ENCODE measurements around the gene C1GALT1C1L. TPM values are rescaled to one million over a fixed set of nuclear protein-coding genes. Genes with fewer than 3 reads are reported as not detected.
A peak's percentile ranks its signal among the peaks of the same experiment; 100 is the strongest.

The C1GALT1C1L gene
- total and polyA plus RNA-seq, 2 of the 13 experiments (the other 11 are each of a cell fraction or from before 2014, with no cell fraction given): 1.3 to 2.4 TPM

DNA sequence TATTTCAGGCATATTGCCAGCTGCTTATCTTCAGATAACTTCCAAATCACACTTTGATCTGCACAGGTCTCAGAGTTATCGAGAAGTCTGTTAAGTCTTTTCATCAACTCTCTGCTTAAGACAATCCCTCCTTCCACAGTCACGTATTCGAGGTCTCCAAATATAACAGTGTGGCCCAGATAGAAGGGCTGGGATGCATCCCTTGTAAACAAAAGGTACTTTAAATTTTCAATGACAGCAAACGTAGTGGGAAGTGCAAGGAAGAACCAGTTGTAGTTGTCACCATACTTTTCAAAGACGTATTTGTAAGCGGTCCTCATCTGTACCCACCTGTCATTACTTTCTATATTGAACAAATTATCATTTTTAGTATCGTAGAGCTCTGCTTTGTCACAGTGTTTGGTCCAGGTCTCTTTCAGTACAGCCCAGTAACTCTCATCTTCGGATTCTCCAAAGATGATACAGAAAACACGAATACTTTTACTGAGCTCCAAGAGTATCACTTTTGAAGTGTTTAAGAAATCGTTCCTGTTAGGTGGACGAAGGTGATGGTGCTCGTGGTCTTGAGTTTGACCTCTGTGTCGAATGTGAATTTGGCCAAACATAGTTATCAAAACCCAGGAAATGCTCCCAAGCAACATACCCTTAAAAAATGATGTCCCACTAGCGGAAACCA lies 445 bp downstream of the C1GALT1C1L start:
- H4K20me1 ChIP-seq (ENCODE audit: insufficient read depth, low read length): no peaks in the 10 kb centered on the region
- H3K4me1 ChIP-seq (ENCODE audit: insufficient read depth, low read length): peaks cover 17% of the 10 kb centered on the region
- no peaks in the 10 kb centered on the region for H3K27me3 ChIP-seq (ENCODE audit: control insufficient read depth in 1 of 2, insufficient read depth in 2 of 2, low read length in 2 of 2)
- H3K9me3 ChIP-seq (ENCODE audit: low read length): no peaks in the 10 kb centered on the region
- no peak overlapping the region for H3K27ac ChIP-seq (ENCODE audit: extremely low read length, insufficient read depth, low read length)
- peak overlapping the region; percentile 89 for H3K4me2 ChIP-seq (ENCODE audit: low read depth, low read length)
- ChIA-PET POLR2A (interaction anchor here (1.0 to 1.3 kb wide), 3 partner anchors 8 to 80 kb away, joined by 4 to 8 read pairs (median 4); partner anchors contain the start of genes PLEKHH2 and THADA), CTCF (ENCODE audit: low intra/inter-chr PET ratio, low total read pairs) (no interaction called here)
- H3K4me3 ChIP-seq (replicated peaks in 1 of 3; ENCODE audit: insufficient read depth in 1 of 3, low read depth in 2 of 3, low read length in 3 of 3): peak overlapping the region; percentile 58 to 75 (median 68)
- peak overlapping the region; percentile 56; the same call in 1 of the 2 replicates for H3K9ac ChIP-seq (ENCODE audit: insufficient read depth, low read depth, low read length)
- no peak for FAIRE-seq
- TSS peak; percentile 94 for BruUV-seq (replicated peaks)
- H3K36me3 ChIP-seq (replicated peaks in 1 of 2; ENCODE audit: control insufficient read depth in 1 of 2, insufficient read depth in 2 of 2, low read length in 2 of 2): no peaks in the 10 kb centered on the region
- ATAC-seq: peak; percentile 20; the same call in 1 of the 3 replicates
- 69% methylated on average over 14 of the region's 14 CpGs for WGBS (ENCODE audit: low lambda C conversion rate)
- in situ Hi-C loops (cut with HindIII; ENCODE audit: extremely low pct_ligation_motif_present, low pct_unique_long_range_greater_than_20kb): no loop called here
- H2AFZ ChIP-seq (ENCODE audit: low read length): peak overlapping the region; percentile 99
- no peaks in the 10 kb centered on the region for H3K79me2 ChIP-seq (ENCODE audit: insufficient read depth, low read length)
- intact Hi-C loops (cut with micrococcal nuclease; ENCODE audit: unreplicated experiment): loop anchor here (2.0 kb wide), 1 partner anchor 41 kb away; no protein-coding TSS in a partner anchor
- DNase-seq (ENCODE audit: low spot score): no peak
- TF ChIP-seq ZNF3 (CRISPR knock-in tag; IDR thresholded peaks at IDR 0.05) (no peak), WIZ (CRISPR knock-in tag; IDR thresholded peaks at IDR 0.05) (no peak), ZNF292 (CRISPR knock-in tag; IDR thresholded peaks at IDR 0.05; ENCODE audit: borderline replicate concordance, low read depth) (0 out of 2 replicates have a peak, but pooled peaks have one; percentile 15), IRF2 (CRISPR knock-in tag; IDR thresholded peaks at IDR 0.05) (0 out of 2 replicates have a peak, but pooled peaks have one; percentile 0), ZNF230 (CRISPR knock-in tag; IDR thresholded peaks at IDR 0.05) (peak; percentile 82; the same call in 1 of the 2 replicates), ZNF101 (CRISPR knock-in tag; IDR thresholded peaks at IDR 0.05; ENCODE audit: borderline replicate concordance, low read depth) (0 out of 2 replicates have a peak, but pooled peaks have one; percentile 66), PRPF4 (IDR thresholded peaks at IDR 0.05; ENCODE audit: low read depth, low read length, poor library complexity, severe bottlenecking) (peak; percentile 56), ZNF652 (CRISPR knock-in tag; IDR thresholded peaks at IDR 0.05; ENCODE audit: borderline replicate concordance, low read depth) (no peak), TAF15 (IDR thresholded peaks at IDR 0.05; ENCODE audit: low read depth, low read length, poor library complexity, severe bottlenecking) (no peak), ZNF761 (CRISPR knock-in tag; conservative IDR thresholded peaks at IDR 0.05) (0 out of 2 replicates have a peak, but pooled peaks have one; percentile 35), RFXANK (CRISPR knock-in tag; IDR thresholded peaks at IDR 0.05) (0 out of 2 replicates have a peak, but pooled peaks have one; percentile 21), PHF21A (CRISPR knock-in tag; IDR thresholded peaks at IDR 0.05) (peak; percentile 22; the same call in 1 of the 2 replicates)
- TF ChIP-seq, protein P1, sequence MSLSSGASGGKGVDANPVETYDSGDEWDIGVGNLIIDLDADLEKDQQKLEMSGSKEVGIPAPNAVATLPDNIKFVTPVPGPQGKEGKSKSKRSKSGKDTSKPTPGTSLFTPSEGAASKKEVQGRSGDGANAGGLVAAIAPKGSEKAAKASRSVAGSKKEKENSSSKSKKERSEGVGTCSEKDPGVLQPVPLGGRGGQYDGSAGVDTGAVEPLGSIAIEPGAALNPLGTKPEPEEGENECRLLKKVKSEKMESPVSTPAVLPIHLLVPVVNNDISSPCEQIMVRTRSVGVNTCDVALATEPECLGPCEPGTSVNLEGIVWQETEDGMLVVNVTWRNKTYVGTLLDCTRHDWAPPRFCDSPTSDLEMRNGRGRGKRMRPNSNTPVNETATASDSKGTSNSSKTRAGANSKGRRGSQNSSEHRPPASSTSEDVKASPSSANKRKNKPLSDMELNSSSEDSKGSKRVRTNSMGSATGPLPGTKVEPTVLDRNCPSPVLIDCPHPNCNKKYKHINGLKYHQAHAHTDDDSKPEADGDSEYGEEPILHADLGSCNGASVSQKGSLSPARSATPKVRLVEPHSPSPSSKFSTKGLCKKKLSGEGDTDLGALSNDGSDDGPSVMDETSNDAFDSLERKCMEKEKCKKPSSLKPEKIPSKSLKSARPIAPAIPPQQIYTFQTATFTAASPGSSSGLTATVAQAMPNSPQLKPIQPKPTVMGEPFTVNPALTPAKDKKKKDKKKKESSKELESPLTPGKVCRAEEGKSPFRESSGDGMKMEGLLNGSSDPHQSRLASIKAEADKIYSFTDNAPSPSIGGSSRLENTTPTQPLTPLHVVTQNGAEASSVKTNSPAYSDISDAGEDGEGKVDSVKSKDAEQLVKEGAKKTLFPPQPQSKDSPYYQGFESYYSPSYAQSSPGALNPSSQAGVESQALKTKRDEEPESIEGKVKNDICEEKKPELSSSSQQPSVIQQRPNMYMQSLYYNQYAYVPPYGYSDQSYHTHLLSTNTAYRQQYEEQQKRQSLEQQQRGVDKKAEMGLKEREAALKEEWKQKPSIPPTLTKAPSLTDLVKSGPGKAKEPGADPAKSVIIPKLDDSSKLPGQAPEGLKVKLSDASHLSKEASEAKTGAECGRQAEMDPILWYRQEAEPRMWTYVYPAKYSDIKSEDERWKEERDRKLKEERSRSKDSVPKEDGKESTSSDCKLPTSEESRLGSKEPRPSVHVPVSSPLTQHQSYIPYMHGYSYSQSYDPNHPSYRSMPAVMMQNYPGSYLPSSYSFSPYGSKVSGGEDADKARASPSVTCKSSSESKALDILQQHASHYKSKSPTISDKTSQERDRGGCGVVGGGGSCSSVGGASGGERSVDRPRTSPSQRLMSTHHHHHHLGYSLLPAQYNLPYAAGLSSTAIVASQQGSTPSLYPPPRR (CRISPR knock-in tag; IDR thresholded peaks at IDR 0.05; ENCODE audit: borderline replicate concordance): 0 out of 2 replicates have a peak, but pooled peaks have one; percentile 35
- TF ChIP-seq, protein P2, sequence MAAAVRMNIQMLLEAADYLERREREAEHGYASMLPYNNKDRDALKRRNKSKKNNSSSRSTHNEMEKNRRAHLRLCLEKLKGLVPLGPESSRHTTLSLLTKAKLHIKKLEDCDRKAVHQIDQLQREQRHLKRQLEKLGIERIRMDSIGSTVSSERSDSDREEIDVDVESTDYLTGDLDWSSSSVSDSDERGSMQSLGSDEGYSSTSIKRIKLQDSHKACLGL (CRISPR knock-in tag; IDR thresholded peaks at IDR 0.05): peak; percentile 42; the same call in 1 of the 2 replicates
- TF ChIP-seq, protein P3, sequence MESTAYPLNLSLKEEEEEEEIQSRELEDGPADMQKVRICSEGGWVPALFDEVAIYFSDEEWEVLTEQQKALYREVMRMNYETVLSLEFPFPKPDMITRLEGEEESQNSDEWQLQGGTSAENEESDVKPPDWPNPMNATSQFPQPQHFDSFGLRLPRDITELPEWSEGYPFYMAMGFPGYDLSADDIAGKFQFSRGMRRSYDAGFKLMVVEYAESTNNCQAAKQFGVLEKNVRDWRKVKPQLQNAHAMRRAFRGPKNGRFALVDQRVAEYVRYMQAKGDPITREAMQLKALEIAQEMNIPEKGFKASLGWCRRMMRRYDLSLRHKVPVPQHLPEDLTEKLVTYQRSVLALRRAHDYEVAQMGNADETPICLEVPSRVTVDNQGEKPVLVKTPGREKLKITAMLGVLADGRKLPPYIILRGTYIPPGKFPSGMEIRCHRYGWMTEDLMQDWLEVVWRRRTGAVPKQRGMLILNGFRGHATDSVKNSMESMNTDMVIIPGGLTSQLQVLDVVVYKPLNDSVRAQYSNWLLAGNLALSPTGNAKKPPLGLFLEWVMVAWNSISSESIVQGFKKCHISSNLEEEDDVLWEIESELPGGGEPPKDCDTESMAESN (CRISPR knock-in tag; conservative IDR thresholded peaks at IDR 0.05): peak; percentile 16; the same call in 1 of the 2 replicates
